GM12878 (cell line): ENCODE measurements around the gene CTNNA3. TPM values are rescaled to one million over a fixed set of nuclear protein-coding genes. Genes with fewer than 3 reads are reported as not detected.

ENCODE experiments used
- CBX5 ChIP-seq: sonication (generic); IDR thresholded peaks from 2 replicates; pipeline ENCODE4 v1.6.1; 2016; ENCODE audit warnings: low read depth, moderate library complexity, mild to moderate bottlenecking, inconsistent platforms
- EGR1 ChIP-seq, 2 experiments: IDR thresholded peaks; 1 replicate in 1 of 2; 2 replicates in 1 of 2; pipeline ENCODE4 v1.6.1; 2011 to 2012; ENCODE audit warnings: low read depth in 2 of 2, low read length in 2 of 2, borderline replicate concordance in 1 of 2, mild to moderate bottlenecking in 1 of 2, moderate library complexity in 1 of 2
- FOXM1 ChIP-seq: IDR thresholded peaks from 2 replicates; pipeline ENCODE4 v1.6.1; 2012; ENCODE audit warnings: low read depth, mild to moderate bottlenecking, inconsistent platforms, low read length, moderate library complexity
- HCFC1 ChIP-seq: fragments of 150-350 bp; IDR thresholded peaks from 2 replicates; pipeline ENCODE4 v1.6.1; 2014; ENCODE audit warnings: low read length
- IKZF2 ChIP-seq, 2 experiments: fragments of 450-650 bp; IDR thresholded peaks; 2 replicates each; pipeline ENCODE4 v1.6.1; 2017; ENCODE audit warnings: mild to moderate bottlenecking in 2 of 2, moderate library complexity in 2 of 2
- PAX8 ChIP-seq: fragments of 450-650 bp; IDR thresholded peaks from 2 replicates; pipeline ENCODE4 v1.6.1; 2017; ENCODE audit warnings: mild to moderate bottlenecking, moderate library complexity
- ZNF622 ChIP-seq: fragments of 450-650 bp; IDR thresholded peaks from 2 replicates; pipeline ENCODE4 v1.6.1; 2017; ENCODE audit warnings: mild to moderate bottlenecking, inconsistent platforms
- polyA plus RNA-seq, 11 experiments: library from polyadenylated mRNA; depleted of rRNA in 4 of 11; unstranded in 6 of 11; stranded (reverse) in 5 of 11; fragments of >200 nt; fragmentation: Nextera tagmentation in 4 of 11; fragmentation: Illumina TruSeq in 1 of 11; extraction: Ambion mirVana in 4 of 11; extraction: Trizol in 1 of 11; gene quantifications; 1 replicate in 1 of 11; 2 replicates in 10 of 11; pipeline versions ENCODE4 v1.2.1 to v1.2.3, GENCODE V29; 2011 to 2016; ENCODE audit warnings: inconsistent platforms in 2 of 11, missing spikeins in 2 of 11, low read depth in 1 of 11
- total RNA-seq, 4 experiments: library from RNA; depleted of rRNA in 3 of 4; stranded (reverse); fragments of >200 nt in 3 of 4; fragmentation: Illumina TruSeq in 1 of 4; extraction: Trizol in 1 of 4; gene quantifications; 2 replicates each; pipeline versions ENCODE4 v1.2.1 to v1.2.3, GENCODE V29; 2013 to 2021
- TF ChIP-seq, protein P1 (sequence below): fragments of 150-350 bp; IDR thresholded peaks from 2 replicates; pipeline ENCODE4 v1.6.1; 2016; ENCODE audit warnings: low read depth, low read length
- TF ChIP-seq, protein P2 (sequence below): fragments of 450-650 bp; IDR thresholded peaks from 2 replicates; pipeline ENCODE4 v1.6.1; 2017; ENCODE audit warnings: low read depth, mild to moderate bottlenecking, moderate library complexity

The CTNNA3 gene
- total and polyA plus RNA-seq, 10 of the 15 experiments (the other 5 are each of a cell fraction or from before 2014, with no cell fraction given): under 0.01 to 4.5 (median 0.22) TPM; not detected in 2

DNA sequence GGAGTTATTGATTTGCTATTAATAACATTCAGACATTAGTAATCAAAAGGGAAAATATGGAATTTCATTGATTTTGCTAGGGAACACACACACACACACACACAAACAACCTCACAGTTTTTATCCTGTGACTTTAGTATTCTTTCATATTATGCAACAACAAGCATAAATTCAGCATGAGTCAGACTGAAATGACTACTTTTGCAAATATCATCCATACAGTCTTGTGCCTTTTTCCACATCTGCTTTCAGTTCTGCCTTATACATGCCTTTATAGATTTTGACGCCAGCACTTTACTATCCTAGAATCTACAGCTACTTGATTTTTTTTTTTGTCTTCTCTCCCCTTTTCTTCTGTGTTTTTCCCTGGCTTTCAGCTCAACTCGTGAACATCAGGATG lies 1745.9 kb downstream of the CTNNA3 start (continued):
- TF ChIP-seq, protein P1, sequence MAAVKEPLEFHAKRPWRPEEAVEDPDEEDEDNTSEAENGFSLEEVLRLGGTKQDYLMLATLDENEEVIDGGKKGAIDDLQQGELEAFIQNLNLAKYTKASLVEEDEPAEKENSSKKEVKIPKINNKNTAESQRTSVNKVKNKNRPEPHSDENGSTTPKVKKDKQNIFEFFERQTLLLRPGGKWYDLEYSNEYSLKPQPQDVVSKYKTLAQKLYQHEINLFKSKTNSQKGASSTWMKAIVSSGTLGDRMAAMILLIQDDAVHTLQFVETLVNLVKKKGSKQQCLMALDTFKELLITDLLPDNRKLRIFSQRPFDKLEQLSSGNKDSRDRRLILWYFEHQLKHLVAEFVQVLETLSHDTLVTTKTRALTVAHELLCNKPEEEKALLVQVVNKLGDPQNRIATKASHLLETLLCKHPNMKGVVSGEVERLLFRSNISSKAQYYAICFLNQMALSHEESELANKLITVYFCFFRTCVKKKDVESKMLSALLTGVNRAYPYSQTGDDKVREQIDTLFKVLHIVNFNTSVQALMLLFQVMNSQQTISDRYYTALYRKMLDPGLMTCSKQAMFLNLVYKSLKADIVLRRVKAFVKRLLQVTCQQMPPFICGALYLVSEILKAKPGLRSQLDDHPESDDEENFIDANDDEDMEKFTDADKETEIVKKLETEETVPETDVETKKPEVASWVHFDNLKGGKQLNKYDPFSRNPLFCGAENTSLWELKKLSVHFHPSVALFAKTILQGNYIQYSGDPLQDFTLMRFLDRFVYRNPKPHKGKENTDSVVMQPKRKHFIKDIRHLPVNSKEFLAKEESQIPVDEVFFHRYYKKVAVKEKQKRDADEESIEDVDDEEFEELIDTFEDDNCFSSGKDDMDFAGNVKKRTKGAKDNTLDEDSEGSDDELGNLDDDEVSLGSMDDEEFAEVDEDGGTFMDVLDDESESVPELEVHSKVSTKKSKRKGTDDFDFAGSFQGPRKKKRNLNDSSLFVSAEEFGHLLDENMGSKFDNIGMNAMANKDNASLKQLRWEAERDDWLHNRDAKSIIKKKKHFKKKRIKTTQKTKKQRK: no peak
- no peak for TF ChIP-seq CBX5
- TF ChIP-seq PAX8: no peak
- TF ChIP-seq, protein P2, sequence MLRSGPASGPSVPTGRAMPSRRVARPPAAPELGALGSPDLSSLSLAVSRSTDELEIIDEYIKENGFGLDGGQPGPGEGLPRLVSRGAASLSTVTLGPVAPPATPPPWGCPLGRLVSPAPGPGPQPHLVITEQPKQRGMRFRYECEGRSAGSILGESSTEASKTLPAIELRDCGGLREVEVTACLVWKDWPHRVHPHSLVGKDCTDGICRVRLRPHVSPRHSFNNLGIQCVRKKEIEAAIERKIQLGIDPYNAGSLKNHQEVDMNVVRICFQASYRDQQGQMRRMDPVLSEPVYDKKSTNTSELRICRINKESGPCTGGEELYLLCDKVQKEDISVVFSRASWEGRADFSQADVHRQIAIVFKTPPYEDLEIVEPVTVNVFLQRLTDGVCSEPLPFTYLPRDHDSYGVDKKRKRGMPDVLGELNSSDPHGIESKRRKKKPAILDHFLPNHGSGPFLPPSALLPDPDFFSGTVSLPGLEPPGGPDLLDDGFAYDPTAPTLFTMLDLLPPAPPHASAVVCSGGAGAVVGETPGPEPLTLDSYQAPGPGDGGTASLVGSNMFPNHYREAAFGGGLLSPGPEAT: 0 out of 2 replicates have a peak, but pooled peaks have one; percentile 20
- no peak for TF ChIP-seq ZNF622
- no peak for TF ChIP-seq HCFC1
- TF ChIP-seq FOXM1: no peak
- peak; percentile 48; a peak in 3 of 4 replicates for TF ChIP-seq IKZF2 (IDR thresholded peaks at IDR 0.05)
- no peak for TF ChIP-seq EGR1 (IDR thresholded peaks at IDR 0.05; ENCODE audit: borderline replicate concordance in 1 of 2, low read depth in 2 of 2, low read length in 2 of 2)
